Prostate gland (tissue), 2 donors: ENCODE results near the gene GRXCR1.

Source experiments
- POLR2A ChIP-seq: fragments of 450-650 bp; IDR thresholded peaks from one replicate; pipeline ENCODE4 v1.6.1; 2016; ENCODE audit warnings: antibody characterized with exemption, mild to moderate bottlenecking
- POLR2AphosphoS5 ChIP-seq: sonication (generic); formaldehyde crosslinking; IDR thresholded peaks from one replicate; pipeline ENCODE4 v1.6.1; 2017; ENCODE audit warnings: antibody characterized with exemption
- TF ChIP-seq, protein P1 (sequence below), 4 experiments: fragments of 200-600 bp in 2 of 4; fragments of 450-650 bp in 2 of 4; sonication (generic) in 2 of 4; IDR thresholded peaks; 1 replicate in 3 of 4; 2 replicates in 1 of 4; pipeline ENCODE4 v1.5.1; 2016 to 2019; ENCODE audit warnings: antibody characterized with exemption in 4 of 4, mild to moderate bottlenecking in 2 of 4, moderate library complexity in 2 of 4

DNA sequence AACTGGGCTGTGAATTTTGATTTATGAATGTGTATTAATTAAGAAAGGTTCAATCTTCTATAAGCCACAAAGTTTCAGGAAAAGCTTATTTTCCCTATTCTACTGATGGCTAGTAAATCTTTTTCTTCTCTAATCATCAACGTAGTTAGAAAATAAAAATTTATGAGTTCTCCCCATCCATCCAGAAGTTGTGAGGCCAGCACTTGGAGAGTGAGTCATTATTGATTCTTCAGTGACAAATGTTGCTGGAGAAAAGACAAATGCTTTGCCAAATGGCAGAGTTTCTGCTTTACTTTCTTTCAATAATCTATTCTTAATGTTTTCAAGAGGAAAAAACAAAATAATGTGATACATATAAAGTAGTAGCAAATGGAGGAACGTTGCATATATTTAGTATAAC lies 11.3 kb upstream of the GRXCR1 start:
- TF ChIP-seq POLR2AphosphoS5 (no peak), POLR2A (no peak)
- TF ChIP-seq, protein P1, sequence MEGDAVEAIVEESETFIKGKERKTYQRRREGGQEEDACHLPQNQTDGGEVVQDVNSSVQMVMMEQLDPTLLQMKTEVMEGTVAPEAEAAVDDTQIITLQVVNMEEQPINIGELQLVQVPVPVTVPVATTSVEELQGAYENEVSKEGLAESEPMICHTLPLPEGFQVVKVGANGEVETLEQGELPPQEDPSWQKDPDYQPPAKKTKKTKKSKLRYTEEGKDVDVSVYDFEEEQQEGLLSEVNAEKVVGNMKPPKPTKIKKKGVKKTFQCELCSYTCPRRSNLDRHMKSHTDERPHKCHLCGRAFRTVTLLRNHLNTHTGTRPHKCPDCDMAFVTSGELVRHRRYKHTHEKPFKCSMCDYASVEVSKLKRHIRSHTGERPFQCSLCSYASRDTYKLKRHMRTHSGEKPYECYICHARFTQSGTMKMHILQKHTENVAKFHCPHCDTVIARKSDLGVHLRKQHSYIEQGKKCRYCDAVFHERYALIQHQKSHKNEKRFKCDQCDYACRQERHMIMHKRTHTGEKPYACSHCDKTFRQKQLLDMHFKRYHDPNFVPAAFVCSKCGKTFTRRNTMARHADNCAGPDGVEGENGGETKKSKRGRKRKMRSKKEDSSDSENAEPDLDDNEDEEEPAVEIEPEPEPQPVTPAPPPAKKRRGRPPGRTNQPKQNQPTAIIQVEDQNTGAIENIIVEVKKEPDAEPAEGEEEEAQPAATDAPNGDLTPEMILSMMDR (IDR thresholded peaks at IDR 0.05), result no peak
